Spleen (tissue), 7 donors: ENCODE data around the gene DPYSL4.

Experiments used
- POLR2A ChIP-seq, 3 donors: fragments of 450-650 bp; IDR thresholded peaks; one replicate each; pipeline ENCODE4 v1.5.1; 2017; ENCODE audit warnings: antibody characterized with exemption in 3 of 3, mild to moderate bottlenecking in 1 of 3
- TF ChIP-seq, protein P1 (sequence below), 11 experiments: fragments of 200-600 bp in 7 of 11; fragments of 450-650 bp in 4 of 11; sonication (generic) in 4 of 11; IDR thresholded peaks in 8 of 11; conservative IDR thresholded peaks in 3 of 11; 1 replicate in 7 of 11; 2 replicates in 4 of 11; pipeline versions ENCODE4 v1.4.0 to v1.8.0; 2016 to 2021; ENCODE audit warnings: antibody characterized with exemption in 11 of 11, inconsistent platforms in 4 of 11, mild to moderate bottlenecking in 1 of 11
- donor health status: DM: no; HTN: no; CAD: no; lungs with moderate emphysema.
- donor health status: DM: no; HTN: no; CAD: no.
- donor health status: DM: no; HTN: no; CAD: no.

DNA sequence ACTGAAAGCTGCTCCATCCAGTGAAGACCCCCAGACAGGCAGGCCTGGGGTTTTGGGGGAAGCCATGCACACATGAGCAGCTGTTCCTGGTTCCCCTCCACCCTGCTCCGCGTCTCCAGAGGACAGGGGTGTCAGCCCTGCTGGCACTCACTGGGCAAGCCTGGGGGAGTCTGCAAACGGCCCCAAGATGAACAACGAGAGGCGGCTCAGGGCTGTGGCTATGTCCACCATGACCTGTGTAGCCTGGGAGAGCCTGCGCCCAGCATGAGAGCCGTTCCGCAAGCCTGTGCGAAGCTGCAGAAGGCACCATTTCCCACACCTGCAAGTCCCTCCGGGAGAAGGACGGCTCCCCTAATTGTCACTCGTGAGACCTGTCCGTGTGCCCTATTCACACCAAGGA, 59.5 kb downstream of the DPYSL4 start:
- TF ChIP-seq, protein P1, sequence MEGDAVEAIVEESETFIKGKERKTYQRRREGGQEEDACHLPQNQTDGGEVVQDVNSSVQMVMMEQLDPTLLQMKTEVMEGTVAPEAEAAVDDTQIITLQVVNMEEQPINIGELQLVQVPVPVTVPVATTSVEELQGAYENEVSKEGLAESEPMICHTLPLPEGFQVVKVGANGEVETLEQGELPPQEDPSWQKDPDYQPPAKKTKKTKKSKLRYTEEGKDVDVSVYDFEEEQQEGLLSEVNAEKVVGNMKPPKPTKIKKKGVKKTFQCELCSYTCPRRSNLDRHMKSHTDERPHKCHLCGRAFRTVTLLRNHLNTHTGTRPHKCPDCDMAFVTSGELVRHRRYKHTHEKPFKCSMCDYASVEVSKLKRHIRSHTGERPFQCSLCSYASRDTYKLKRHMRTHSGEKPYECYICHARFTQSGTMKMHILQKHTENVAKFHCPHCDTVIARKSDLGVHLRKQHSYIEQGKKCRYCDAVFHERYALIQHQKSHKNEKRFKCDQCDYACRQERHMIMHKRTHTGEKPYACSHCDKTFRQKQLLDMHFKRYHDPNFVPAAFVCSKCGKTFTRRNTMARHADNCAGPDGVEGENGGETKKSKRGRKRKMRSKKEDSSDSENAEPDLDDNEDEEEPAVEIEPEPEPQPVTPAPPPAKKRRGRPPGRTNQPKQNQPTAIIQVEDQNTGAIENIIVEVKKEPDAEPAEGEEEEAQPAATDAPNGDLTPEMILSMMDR (IDR thresholded peaks at IDR 0.05 in 8 of 11, conservative IDR thresholded peaks at IDR 0.05 in 3 of 11): no peak
- no peak for TF ChIP-seq POLR2A (IDR thresholded peaks at IDR 0.05)
